K562 (cell line): ENCODE results near the gene RCHY1. TPM values are rescaled to one million over a fixed set of nuclear protein-coding genes. Genes with fewer than 3 reads are reported as not detected.
A peak's percentile ranks its signal among the peaks of the same experiment; 100 is the strongest.

Experiments used
- ARID4B ChIP-seq: sonication (generic); formaldehyde crosslinking; IDR thresholded peaks from 2 replicates; pipeline ENCODE4 v1.8.0; 2022; ENCODE audit warnings: mild to moderate bottlenecking, missing genetic modification reagents
- E2F8 ChIP-seq: fragments of 450-650 bp; IDR thresholded peaks from 2 replicates; pipeline ENCODE4 v1.7.1; 2018; ENCODE audit warnings: mild to moderate bottlenecking, low read depth; ENCODE audit not compliant: partially characterized antibody
- FOS ChIP-seq: IDR thresholded peaks from 3 replicates; pipeline ENCODE4 v1.6.1; 2011; ENCODE audit not compliant: insufficient read length; ENCODE audit errors: extremely low read depth
- KDM2B ChIP-seq: fragments of 250-450 bp; sonication (Bioruptor Pico); IDR thresholded peaks from 2 replicates; pipeline ENCODE4 v1.8.0; 2021; ENCODE audit warnings: mild to moderate bottlenecking, moderate library complexity
- LEF1 ChIP-seq: fragments of 450-650 bp; IDR thresholded peaks from 2 replicates; pipeline ENCODE4 v1.6.1; 2016; ENCODE audit warnings: mild to moderate bottlenecking
- MBD2 ChIP-seq: sonication (generic); IDR thresholded peaks from 2 replicates; pipeline ENCODE4 v1.6.1; 2016; ENCODE audit warnings: low read depth, borderline replicate concordance
- NR1H2 ChIP-seq: sonication (generic); formaldehyde crosslinking; IDR thresholded peaks from 2 replicates; pipeline ENCODE4 v1.4.0; 2020; ENCODE audit warnings: mild to moderate bottlenecking, missing genetic modification reagents
- PRMT5 ChIP-seq: sonication (generic); formaldehyde crosslinking; IDR thresholded peaks from 2 replicates; pipeline ENCODE4 v1.5.0; 2020; ENCODE audit warnings: missing genetic modification reagents
- PURB ChIP-seq: sonication (generic); formaldehyde crosslinking; IDR thresholded peaks from 2 replicates; pipeline ENCODE4 v1.9.0; 2021; ENCODE audit warnings: low read depth, mild to moderate bottlenecking, missing genetic modification reagents
- RBFOX2 ChIP-seq: fragments of 200-400 bp; formaldehyde crosslinking; IDR thresholded peaks from 2 replicates; pipeline ENCODE4 v1.6.1; 2017; ENCODE audit warnings: low read depth, mild to moderate bottlenecking, low read length, moderate library complexity
- ZFP36 ChIP-seq: fragments of 150-350 bp; IDR thresholded peaks from 2 replicates; pipeline ENCODE4 v1.6.1; 2018; ENCODE audit warnings: low read length, low read depth; ENCODE audit not compliant: partially characterized antibody
- ZNF347 ChIP-seq: fragments of 450-650 bp; formaldehyde crosslinking; IDR thresholded peaks from 2 replicates; pipeline ENCODE4 v1.4.0; 2020; ENCODE audit warnings: low read depth, mild to moderate bottlenecking, moderate library complexity
- ZNF398 ChIP-seq: fragments of 250-450 bp; sonication (Bioruptor Pico); IDR thresholded peaks from 2 replicates; pipeline ENCODE4 v1.8.0; 2021; ENCODE audit warnings: moderate library complexity, mild to moderate bottlenecking, inconsistent platforms
- polyA plus RNA-seq, 8 experiments: library from polyadenylated mRNA; depleted of rRNA in 4 of 8; stranded (reverse) in 5 of 8; unstranded in 3 of 8; fragments of >200 nt; fragmentation: Nextera tagmentation in 2 of 8; fragmentation: Illumina TruSeq in 1 of 8; extraction: Ambion mirVana in 2 of 8; extraction: Trizol in 1 of 8; gene quantifications; 2 replicates each; pipeline versions ENCODE4 v1.2.1 to v1.2.3, GENCODE V29; 2011 to 2014; ENCODE audit warnings: inconsistent platforms in 1 of 8, missing spikeins in 1 of 8
- total RNA-seq, 7 experiments: library from RNA; depleted of rRNA in 6 of 7; stranded (reverse); fragments of >200 nt in 6 of 7; fragmentation: Illumina TruSeq in 2 of 7; extraction: Trizol in 2 of 7; gene quantifications; 2 replicates each; pipeline versions ENCODE4 v1.2.1 to v1.2.3, GENCODE V29; 2011 to 2021; ENCODE audit warnings: low replicate concordance in 1 of 7
- TF ChIP-seq, protein P1 (sequence below): sonication (generic); formaldehyde crosslinking; IDR thresholded peaks from 2 replicates; pipeline ENCODE4 v1.8.1; 2023; ENCODE audit warnings: mild to moderate bottlenecking, missing genetic modification reagents, moderate library complexity

The RCHY1 gene
- total and polyA plus RNA-seq, 9 of the 15 experiments (the other 6 are each of a cell fraction or from before 2014, with no cell fraction given) = 27.3 to 85.1 (median 45.9) TPM

DNA sequence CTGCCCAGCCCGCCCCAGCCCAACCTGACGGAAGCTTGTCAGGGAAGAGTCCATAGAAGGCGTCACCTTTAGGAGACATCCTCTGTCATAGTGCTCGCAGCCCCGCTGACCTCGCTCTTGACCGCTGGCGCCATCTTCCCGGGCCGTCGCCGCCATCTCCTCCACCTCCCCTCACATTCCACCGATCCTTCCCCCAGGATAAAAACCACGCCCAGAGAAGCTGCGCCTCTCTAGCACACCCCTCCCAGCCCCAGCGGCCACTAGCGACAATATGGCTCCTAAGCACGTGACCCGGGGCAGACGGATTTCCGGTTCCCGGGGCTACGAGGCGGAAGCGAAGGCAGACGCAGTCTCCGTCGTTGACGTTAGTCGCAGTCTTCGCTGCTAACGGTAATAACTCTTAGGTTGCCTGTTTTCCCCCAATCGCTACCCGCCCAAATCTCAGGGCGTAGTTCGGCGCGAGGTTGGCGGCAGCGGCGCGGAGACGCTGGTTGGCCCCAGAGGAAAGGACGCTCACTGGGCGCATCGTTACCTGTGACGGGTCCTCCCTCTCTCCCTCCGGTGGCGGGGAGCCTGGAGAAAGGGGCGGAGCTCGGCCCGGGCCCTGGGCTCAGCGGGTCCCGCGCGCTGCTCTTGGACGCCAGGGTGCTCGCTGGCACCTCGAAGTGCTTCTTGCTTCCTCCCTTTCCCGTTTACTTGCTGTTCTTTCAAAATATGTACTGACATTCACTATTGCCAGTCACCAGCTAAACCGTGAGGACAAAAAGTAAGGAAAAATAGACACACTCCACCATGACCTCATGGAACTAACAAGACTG, at the start of gene RCHY1, which contains the start of gene THAP6 (continued):
- TF ChIP-seq E2F8 (peak; percentile 91), ZFP36 (no peak), KDM2B (CRISPR knock-in tag) (peak; percentile 34; the same call in 1 of the 2 replicates), MBD2 (peak; percentile 73), ZNF398 (CRISPR knock-in tag) (no peak), NR1H2 (no peak), LEF1 (peak; percentile 20; the same call in 1 of the 2 replicates), ZNF347 (CRISPR knock-in tag) (no peak), RBFOX2 (peak; percentile 97), FOS (no peak), PURB (no peak), ARID4B (CRISPR knock-in tag) (no peak; the same call in 1 of the 2 replicates), PRMT5 (CRISPR knock-in tag) (no peak)
- TF ChIP-seq, protein P1, sequence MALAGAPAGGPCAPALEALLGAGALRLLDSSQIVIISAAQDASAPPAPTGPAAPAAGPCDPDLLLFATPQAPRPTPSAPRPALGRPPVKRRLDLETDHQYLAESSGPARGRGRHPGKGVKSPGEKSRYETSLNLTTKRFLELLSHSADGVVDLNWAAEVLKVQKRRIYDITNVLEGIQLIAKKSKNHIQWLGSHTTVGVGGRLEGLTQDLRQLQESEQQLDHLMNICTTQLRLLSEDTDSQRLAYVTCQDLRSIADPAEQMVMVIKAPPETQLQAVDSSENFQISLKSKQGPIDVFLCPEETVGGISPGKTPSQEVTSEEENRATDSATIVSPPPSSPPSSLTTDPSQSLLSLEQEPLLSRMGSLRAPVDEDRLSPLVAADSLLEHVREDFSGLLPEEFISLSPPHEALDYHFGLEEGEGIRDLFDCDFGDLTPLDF (CRISPR knock-in tag) = no peak; the same call in 1 of the 2 replicates
